GM19438 (cell line): ENCODE results near the gene NEK11.
"Not testable (repeated sequence)": the region's sequence is repeated elsewhere in the genome, so short reads cannot be mapped to it uniquely, and the experiment has no call there.

Experiments used
- ATAC-seq: cut with Tn5 transposase; IDR thresholded peaks from one replicate; pipeline ENCODE4 v1.9.1; 2021; ENCODE audit warnings: low read depth; ENCODE audit not compliant: unreplicated experiment

NEK11 gene

DNA sequence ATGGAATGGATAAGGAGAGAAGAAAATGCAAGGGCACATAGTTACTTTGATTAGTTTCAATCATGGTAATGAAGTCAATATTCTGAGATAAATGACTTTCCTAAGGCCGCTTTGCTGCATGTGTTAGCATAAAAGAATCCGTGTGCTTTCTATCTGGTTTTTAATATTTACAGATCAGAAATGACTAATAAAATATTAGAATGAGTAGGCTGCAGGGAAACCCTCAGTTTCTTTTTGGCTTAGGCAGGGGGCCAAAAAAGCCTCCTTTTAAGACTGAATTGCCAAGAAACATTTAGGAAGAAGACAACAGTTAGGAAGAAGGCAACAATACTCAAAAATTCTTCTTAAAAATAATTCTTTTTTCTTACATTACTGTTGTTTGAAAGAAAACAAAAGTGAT is 11.6 kb downstream of the NEK11 start:
- no peak for ATAC-seq

DNA sequence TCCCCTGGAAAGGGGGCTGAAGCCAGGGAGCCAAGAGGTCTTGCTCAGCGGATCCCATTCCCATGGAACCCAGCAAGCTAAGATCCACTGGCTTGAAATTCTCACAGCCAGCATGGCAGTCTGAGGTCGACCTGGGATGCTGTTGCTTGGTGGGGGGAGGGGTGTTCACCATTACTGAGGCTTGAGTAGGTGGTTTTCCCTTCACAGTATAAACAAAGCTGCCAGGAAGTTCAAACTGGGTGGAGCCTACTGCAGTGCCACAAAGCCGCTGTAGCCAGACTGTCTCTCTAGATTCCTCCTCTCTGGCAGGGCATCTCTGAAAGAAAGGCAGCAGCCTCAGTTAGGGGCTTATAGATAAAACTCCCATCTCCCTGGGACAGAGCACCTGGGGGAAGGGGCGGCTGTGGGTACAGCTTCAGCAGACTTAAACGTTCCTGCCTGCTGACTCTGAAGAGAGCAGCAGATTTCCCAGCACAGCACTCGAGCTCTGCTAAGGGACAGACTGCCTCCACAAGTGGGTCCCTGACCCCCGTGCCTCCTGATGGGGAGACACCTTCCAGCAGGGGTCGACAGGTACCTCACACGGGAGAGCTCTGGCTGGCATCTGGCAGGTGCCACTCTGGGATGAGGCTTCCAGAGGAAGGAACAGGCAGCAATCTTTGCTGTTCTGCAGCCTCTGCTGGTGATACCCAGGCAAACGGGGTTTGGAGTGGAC is 15.8 kb downstream of the NEK11 start:
- ATAC-seq: not testable (repeated sequence)

DNA sequence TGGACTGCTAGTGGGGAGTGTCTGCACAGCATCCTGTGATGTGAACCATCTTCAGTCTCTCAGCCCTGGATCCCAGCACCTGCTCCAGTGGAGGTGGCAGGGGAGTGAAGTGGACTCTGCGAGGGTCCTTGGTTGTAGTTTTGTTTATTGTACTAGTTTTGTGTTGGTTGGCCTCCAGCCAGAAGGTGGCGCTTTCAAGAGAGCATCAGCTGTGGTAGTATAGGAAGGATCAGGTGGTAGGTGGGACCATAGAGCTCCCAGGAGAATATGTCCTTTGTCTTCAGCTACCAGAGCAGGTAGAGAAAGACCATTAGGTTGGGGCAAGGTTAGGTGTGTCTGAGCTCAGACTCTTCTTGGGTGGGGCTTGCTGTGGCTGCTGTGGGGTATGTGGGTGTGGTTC is 20.9 kb downstream of the NEK11 start:
- ATAC-seq: no peak

DNA sequence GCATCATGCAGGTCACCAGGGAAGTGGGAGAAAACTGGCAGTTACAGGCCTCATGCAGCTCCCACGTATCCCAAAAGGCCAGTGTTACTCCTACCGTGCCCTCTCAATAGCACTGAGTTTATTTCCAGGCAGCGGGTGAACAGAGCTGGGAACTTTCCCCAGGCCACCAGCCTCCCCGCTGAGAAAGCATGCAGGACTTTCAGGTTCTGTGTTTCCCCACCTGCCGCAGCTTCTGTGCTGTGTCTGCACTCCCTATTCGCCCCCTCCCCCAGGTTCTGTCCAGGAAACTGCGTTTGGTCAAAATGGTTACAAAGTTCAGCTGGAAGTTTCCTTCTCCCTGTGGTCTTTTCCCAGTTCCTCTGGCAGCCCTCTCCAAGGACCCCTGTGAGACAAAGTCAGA is 21.4 kb downstream of the NEK11 start:
- no peak for ATAC-seq

DNA sequence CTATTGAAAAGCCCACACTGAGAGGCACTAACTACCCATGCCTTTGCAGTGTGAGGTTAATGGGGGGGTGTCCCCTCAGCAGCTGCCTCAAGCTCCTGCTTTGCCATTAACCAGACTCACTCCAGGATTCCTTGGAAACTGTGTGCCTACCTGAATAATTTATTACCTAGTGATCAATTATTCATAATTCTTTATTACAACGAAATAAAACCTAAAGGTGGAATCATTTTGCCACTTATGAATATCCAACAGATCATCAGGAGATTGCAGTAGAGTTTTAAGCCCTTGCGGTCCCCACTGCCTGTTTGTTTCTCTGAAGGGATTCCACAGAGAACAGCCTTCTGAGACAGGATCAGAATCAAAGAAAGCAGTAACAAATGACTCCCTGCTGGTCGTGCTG is 23.3 kb downstream of the NEK11 start:
- no peak for ATAC-seq

DNA sequence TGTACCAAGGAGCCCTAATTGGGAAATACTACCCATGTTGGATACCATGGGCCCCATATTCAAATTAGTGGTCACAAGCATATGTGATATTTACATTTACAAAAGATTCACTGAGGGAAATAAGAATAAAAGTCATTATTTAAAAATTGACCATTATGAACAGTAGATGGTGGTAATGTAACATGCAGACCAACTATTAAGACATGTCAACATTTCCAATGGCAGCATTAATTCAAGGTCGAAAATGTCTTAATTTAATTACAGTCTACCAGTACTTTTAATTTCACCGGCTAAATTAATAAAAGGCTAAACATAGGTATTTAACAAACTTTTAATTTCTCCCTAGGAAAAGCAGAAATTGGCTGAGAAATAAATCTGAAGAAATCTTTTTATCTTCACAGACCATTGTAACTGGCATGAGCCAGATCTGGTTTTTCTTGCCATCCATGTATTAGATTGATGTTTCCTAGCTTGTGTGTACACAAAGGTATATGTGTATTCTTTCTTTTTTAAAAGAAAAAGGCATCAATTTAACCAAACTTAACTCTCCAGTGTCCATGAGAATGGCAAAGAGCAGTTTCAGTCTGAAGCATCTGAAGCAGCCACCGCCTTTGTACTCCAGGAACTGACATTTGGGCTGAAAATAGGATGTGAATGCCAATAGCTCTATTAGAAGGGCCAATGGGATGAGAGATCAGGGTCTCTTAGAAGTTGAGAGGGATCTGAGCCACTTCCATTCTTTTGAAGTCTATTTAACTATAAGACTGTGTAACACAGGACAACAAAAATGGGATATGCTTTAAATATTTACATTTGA is 26.6 kb downstream of the NEK11 start:
- ATAC-seq: no peak

DNA sequence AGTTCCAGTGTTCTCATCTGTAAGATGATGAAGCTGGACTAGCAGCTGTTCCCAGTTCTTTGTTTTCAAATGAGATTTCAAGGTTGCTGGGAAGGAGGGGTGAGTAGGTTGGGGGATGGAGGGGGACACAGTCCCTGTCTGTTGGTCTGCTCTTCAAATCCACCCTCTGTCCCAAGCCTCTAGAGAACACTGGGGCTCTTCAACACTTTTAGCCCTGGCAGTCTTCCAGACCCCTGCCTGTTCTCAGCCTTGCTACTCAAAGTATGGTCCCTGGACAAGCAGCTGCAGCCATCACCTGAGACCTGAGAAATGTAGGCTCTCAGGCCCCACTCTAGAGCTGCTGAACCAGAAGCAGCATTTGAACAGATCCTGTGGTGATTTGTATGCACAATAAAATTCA is 41.3 kb downstream of the NEK11 start:
- ATAC-seq: no peak

DNA sequence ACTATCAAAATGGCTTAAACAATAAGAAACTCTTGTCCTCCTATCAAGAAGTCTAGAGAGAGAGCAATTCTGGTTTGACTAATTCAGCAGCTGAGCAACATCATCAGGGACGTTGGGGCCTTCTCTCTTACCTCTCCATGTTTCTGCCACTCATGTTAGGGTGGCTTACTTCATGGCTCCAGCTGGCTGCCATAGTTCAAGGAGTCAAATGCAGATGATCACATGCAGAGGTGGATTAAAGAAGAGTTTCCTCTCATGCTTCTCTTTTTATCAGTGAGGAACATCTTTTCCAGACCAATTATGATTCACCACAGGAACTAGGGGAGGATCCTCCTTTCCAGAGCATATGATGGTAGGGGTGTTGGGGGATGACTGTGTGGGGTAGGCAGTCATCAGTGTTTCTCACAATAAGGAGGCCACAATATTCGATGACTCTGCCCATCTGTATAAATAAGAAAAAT is 45.5 kb downstream of the NEK11 start:
- no peak for ATAC-seq

DNA sequence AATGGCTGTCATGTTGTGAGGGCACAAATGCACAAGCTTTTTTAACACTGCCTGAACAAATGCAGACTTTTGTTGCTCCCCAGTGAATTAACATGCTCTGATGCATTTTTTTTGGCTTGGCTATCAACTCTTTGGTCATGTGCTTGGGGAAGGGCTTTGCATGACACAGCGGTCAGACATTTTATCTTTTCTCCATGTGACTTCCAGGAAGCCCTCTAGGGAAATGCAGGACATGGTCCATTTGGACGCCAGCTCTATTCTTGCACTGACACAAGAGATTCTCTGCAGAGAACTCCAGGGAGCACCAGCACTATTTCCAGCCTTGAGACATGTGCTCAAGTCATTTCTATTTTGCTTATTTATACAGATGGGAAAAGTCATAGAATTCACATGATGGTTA is 46.2 kb downstream of the NEK11 start:
- ATAC-seq: no peak

DNA sequence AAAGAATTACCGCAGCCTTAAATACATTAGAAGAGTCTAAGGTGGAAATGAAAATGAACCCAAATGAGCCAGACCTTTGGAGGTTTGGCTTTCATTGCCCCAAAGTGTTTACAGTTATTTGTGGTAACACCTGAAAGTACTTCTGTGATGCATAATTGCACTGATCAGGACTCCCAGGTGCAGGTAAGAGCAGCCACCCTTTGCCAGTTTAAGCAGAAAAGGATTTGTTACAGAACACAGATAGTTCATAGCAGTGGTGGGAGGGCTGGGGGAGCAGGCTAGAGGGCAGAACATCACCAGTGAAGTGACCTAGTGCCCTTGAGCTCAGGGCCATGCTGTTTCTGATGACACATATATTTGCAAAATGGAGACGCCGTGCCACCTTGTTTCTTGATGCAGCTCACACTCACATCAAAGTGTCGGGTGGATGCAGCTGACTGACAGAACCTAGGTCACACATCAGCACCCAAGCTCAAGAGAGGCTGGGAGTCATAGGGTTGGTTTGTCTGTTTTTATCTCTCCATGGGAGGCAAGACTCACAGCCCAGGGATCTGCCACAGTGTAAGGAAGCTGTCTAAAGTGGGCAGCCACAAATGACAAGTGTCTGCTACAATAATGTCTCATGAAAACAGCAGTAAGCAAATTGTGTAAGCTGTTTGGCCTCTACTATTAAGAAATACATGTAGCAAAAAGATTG is 49.1 kb downstream of the NEK11 start:
- ATAC-seq: no peak

DNA sequence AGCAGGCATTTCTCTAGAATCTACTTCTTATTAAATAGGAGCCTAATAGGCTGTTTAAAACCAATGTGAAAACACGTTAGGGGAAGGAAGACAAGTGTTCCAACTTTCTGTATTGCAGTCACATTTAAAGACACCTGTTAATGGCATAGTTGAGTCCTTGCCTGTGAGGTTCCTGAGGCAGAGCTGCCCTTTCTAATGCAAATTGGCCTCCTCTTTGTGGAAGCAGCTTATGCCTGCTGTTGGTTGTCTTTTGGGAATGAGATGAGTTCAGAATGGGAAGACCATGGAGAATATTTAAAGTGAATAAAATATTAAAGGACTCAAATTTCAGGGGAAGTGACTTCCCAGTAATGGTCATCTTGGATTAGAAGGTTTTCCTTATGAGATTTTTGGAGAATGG is 51.2 kb downstream of the NEK11 start:
- no peak for ATAC-seq

DNA sequence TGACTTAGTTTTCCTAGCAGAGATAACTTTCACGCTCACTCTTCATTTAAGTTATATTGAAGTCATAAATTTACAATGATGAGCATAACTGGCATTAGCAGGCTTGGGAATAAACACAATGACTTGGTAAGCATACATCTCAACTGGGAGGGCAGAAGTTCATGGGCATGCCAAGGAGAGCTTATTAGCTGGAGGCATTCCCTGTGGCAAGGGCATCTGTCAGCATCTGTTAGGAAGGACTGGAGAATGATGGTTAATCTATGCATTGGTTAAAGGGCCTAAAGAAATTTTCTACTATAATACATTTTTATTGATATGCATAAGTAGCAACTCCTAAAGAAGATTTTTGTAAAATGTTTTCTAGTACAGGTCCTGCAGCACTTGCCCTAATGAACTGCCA is 52.4 kb downstream of the NEK11 start:
- no peak for ATAC-seq

DNA sequence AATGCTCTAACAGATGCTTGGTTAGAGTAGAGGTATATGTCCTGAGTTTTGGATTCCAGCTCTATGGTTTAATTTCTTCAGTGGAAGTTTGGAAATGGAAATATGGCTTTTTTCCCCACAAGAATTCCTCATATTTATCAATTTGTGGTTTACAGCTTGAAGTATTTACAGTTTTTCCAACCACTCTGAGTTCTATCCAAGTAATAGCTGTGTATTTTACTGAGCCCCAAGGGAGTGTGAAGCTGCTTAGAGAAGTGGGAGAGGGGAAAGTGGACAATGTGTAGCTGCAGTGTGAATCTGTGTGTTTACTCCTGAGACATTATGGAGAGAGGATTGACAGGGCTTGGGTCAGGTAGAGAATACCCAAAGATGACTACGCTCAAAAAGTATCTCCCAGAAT is 54.5 kb downstream of the NEK11 start:
- ATAC-seq: no peak

DNA sequence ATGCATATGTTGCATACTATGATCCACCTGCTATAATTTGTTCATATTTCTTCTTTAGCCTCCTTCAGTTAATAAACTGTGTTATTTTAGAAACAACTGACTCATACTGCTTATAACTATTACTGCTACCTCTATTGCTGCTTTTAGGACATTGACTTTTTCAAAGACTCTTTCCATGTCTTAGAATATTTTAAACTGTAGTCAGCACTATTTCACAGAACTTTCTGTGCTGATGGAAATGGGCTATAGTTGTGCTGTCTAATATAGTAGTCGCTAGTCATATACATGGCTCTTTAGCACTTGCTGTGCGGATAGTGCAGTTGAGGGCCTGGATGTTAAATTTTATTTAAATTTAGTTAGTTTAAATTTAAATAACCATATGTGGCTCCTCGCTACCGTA is 55.6 kb downstream of the NEK11 start:
- no peak for ATAC-seq

DNA sequence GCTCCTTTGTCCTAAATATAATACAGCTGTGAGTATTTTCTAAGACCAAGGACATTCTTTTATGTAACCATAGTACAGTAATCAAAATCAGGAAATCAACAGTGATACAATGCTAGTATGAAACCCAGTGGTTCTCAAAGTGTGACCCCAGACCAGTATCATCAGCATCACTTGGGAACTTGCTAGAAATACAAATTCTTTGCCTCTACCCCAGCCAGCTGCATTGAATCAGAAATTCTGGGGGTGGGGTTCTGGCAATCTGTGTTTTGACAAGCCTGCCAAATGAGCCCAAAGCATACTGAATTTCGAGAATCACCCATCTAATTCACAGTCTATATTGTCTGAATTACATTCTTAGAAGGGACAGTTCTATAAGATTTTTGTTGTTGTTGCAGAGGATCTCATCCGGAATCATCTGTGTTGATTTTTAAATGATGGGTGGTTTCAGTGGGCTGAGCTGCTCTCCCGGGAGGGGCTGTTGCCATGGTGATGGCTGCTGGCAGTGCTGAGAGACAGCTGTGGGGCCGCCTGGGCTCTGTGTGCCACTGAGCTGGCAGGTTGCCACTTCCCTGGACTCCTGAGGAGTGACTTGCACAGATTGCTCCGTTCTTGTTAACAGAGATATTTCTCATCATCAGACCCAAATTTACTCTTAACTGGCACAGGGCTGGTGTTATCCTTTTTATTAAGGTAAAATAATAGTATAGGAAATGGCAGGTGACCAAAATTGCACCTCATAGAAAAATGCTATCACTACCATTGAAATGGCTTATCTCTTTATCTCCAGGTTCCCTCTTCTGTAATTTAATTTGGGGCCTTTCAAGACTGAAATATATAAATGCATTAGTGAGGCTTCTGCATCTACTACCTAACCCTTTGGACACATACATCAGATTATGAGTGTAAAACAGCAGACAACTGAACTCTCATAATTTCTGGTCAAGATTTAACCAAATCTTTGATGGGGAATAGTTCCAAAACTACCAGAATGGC is 56.5 kb downstream of the NEK11 start:
- ATAC-seq: no peak

DNA sequence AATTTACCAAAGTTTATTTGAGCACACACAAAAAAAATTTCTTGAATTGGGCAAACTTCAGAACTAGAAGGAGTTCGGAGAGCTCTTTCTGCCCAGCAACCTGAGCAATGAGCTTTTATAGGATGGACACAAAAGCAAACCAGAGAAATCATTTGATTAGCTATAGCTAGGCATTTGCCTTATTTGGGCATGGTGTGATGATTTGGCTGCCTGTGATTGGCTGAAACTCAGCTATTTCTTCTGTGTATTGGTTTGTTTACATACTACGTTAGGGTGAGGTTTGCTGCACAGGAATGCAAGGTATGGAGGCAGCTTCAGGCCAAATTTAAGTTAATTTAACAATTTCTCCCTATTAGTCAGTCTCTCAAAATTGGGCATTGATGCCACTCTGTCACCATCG is 65.1 kb downstream of the NEK11 start:
- ATAC-seq: no peak

DNA sequence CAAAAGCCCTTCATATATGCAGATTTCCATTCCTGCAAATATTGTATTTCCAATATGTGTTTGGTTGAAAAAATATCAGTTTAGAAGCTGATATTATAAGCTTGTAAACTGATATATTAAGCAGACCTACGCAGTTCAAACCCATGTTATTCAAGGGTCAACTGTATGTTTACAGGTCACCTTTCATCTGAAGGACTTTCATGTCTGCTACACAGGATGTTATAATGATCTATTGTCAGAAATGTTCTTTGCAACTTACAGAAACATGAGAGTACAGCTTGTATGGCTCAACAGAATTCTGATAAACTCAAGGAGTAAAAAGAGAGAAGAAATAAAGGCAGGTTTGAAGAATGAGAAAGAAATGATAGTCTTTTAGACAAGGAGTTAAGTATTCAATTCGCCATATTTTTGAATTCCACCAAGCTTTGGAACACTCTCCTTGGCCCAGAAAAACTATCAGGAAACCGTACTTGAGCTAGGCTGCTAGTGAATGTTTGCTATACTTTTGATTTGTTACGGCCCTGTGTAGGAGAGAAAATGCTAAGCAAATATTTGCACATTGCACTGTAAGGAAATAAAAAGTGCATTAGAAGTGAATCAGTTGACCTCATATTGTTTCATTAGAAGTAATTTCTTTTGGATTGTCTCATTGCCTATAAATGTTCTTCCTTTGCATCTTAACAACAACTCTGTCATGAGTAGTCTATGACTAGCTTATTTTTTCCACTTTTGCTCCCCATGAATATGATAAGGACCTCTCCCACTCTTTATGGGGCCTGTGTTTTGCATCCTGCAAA is 81.2 kb downstream of the NEK11 start:
- ATAC-seq: no peak

DNA sequence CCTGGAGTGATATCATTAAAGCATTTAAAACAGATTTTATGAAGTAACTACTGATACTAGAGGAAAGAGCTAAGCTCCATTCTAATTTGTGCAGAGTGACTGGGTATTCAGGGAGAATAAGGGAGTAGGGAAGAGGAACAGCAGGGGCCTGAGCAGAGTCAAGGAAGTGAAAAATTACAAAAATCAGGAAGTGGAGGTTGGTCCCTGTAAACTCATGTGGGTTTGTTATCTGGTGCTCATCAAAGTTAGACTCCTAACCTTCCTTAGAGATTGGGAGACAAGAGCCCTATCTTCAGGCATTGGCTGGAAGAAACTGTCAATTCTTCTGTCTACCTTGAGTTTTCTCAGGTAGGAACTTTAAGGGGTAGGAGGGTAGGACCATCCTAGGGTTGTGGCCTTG is 82.5 kb downstream of the NEK11 start:
- no peak for ATAC-seq

DNA sequence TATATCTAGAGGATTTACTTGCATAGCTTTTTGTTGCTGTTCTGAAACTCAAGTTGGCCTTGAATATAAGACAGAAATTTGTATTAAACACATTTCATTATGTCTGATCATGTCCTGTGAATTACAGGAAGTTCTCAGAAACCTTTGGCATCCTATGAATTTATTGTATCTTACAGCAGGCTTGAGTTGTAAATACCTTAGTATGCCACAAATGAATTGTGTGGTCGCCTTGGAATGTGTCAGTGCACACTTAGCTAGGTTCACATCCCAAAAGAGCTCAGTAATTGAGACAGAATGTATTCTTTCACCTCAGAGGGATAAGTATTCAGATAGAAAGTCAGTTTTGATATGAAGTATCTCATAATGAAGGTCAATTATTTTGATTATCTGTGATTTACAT is 83.4 kb downstream of the NEK11 start:
- ATAC-seq: no peak

DNA sequence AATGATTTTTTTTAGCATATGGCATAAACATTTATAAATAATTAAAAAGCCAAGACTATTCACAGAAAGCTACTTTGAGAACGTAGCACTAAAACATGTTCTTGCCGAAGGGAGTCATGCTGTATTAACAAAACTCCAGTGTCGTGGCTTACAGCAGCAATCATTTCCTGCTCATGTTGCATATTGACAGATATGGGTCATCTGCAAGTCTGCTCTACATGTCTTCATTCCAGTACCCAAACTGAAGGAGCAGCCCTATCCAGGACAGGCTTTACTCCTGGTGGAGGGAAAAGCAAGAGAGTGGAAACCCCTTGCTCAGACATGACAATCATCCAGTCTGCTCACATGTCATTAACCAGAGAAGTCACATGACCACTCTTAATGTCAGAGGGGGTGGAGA is 87.6 kb downstream of the NEK11 start:
- no peak for ATAC-seq
